Kidney (tissue), 14 donors: ENCODE data around the gene CENPX. TPM values are rescaled to one million over a fixed set of nuclear protein-coding genes. Genes with fewer than 3 reads are reported as not detected.

Experiments
- DNase-seq, 5 donors: peaks; one replicate each; pipeline ENCODE4 v3.0.0-alpha.2; 2013 to 2020
- FAIRE-seq: peaks from 2 replicates; lab custom pipeline; 2012; peaks lifted over from hg19 to GRCh38; lab: Jason Lieb, UNC
- H3K27ac ChIP-seq, 2 donors: one replicate each; pipeline ENCODE4 v1.7.0; 2013; ENCODE audit warnings: low read depth in 2 of 2, low read length in 2 of 2, inconsistent platforms in 1 of 2
- H3K27me3 ChIP-seq: one replicate; pipeline ENCODE4 v1.7.1; 2013; ENCODE audit warnings: low read length, inconsistent platforms; ENCODE audit not compliant: control insufficient read depth, insufficient read depth
- H3K36me3 ChIP-seq, 3 donors: one replicate each; pipeline versions ENCODE4 v1.7.0 to v1.7.1; 2013; ENCODE audit warnings: low read length in 3 of 3, control low read depth in 1 of 3, inconsistent platforms in 1 of 3; ENCODE audit not compliant: insufficient read depth in 3 of 3, control insufficient read depth in 2 of 3
- H3K4me1 ChIP-seq, 3 donors: one replicate each; pipeline versions ENCODE4 v1.7.0 to v1.7.1; 2013; ENCODE audit warnings: low read length in 3 of 3, inconsistent platforms in 1 of 3, low read depth in 1 of 3; ENCODE audit not compliant: control insufficient read depth in 2 of 3, insufficient read depth in 2 of 3
- H3K4me3 ChIP-seq, 3 donors: one replicate each; pipeline versions ENCODE4 v1.7.0 to v1.8.1; 2013; ENCODE audit warnings: low read length in 3 of 3, control low read depth in 1 of 3, inconsistent platforms in 1 of 3
- H3K9ac ChIP-seq, 3 donors: one replicate each; pipeline versions ENCODE4 v1.7.0 to v1.7.1; 2013; ENCODE audit warnings: low read length in 3 of 3, control low read depth in 1 of 3, inconsistent platforms in 1 of 3
- H3K9me3 ChIP-seq, 3 donors: one replicate each; pipeline versions ENCODE4 v1.7.0 to v1.7.1; 2013; ENCODE audit warnings: low read length in 3 of 3, control low read depth in 1 of 3, inconsistent platforms in 1 of 3; ENCODE audit not compliant: control insufficient read depth in 2 of 3, insufficient read depth in 1 of 3
- intact Hi-C: fragments of 100-400 bp; cut with DNase I; formaldehyde crosslinking; loops from one replicate; pipeline ENCODE4 v1.11.1; 2022
- polyA plus RNA-seq: library from polyadenylated mRNA; stranded (reverse); fragments of 350-450 nt; fragmentation: Illumina TruSeq; extraction: RNeasy Lipid Tissue Mini Kit (QIAGEN cat#74804); gene quantifications from one replicate; pipeline ENCODE4 v1.2.3, GENCODE V29; 2014; ENCODE audit warnings: low read depth, low replicate concordance; ENCODE audit not compliant: insufficient read depth
- total RNA-seq: library from RNA; stranded (reverse); fragmentation: NEBNext Ultra II Directional; extraction: Animal tissue kit (Norgen Biotek cat#: 25700); gene quantifications from one replicate; pipeline ENCODE4 v1.2.1, GENCODE V29; 2021
- TF ChIP-seq, protein P1 (sequence below): IDR thresholded peaks from 3 replicates; pipeline ENCODE4 v1.5.1; 2012; ENCODE audit warnings: mild to moderate bottlenecking, moderate library complexity, borderline replicate concordance; ENCODE audit not compliant: insufficient read depth; ENCODE audit errors: extremely low read depth
- donor health status: control.
- donor health status: control.
- donor health status: control.
- donor health status: control.
- donor health status: control.
- donor health status: DM: yes; HTN: yes; CAD: no.
- donor health status: Normal renal cell carcinoma (clear cell type).

Gene CENPX
- total and polyA plus RNA-seq, 2 donors from 2014 or later = 36.9 to 93.2 TPM

DNA sequence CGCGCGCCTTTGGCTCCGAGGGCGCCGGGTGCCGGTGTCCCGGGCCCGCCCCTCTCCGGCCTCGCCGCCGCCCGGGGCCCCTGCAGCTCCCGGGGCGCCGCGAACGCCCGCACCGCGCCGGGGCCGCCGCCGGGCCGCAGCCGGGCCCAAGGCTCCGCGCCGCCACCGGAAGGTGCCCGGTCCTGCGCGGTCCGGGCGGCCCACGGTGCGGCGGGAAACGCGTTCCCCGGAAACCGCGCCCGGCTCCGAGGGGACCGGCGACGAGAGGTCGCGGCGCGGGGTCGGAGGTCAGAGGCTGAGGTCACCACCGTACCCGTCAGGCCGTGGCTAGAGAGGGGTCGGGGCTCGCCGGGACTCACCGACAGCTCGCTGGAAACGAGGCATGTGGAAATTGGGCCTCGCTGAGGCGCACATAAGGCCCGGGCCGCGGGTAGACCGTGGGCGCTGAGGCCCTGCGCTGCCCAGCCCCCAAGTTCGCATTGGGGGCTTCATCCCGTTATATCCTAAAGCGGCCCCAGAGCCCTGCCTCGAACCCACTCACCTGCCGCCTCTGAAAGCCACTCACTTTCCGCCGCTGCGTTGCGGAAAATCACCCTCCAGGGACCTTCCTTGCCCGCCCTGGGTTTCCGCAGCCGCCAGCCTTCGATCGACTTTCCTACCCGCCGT is 43.1 kb upstream of the CENPX start, which contains the start of gene DUS1L:
Gene DUS1L, minus strand, starts transcription at position 167 of the 666 bp plus-strand sequence. CDS start 745 bp downstream, outside the sequence.
- Histone ChIP-seq H3K9me3 (no peaks in the 10 kb centered on the region), H3K4me1 (peaks cover 0 to 18% (median 11%) of the 10 kb centered on the region in 3 donors), H3K27ac (peak within 1 kb of the TSS; percentile 81 to 82), H3K4me3 (peak within 1 kb of the TSS; percentile 58 to 67 (median 60)), H3K36me3 (peaks cover 0 to 14% (median 2%) of the 10 kb centered on the region in 3 donors), H3K9ac (peak within 1 kb of the TSS in 2 of 3 donors; percentile 77), H3K27me3 (no peaks in the 10 kb centered on the region)
- FAIRE-seq = no peak
- TF ChIP-seq, protein P1, sequence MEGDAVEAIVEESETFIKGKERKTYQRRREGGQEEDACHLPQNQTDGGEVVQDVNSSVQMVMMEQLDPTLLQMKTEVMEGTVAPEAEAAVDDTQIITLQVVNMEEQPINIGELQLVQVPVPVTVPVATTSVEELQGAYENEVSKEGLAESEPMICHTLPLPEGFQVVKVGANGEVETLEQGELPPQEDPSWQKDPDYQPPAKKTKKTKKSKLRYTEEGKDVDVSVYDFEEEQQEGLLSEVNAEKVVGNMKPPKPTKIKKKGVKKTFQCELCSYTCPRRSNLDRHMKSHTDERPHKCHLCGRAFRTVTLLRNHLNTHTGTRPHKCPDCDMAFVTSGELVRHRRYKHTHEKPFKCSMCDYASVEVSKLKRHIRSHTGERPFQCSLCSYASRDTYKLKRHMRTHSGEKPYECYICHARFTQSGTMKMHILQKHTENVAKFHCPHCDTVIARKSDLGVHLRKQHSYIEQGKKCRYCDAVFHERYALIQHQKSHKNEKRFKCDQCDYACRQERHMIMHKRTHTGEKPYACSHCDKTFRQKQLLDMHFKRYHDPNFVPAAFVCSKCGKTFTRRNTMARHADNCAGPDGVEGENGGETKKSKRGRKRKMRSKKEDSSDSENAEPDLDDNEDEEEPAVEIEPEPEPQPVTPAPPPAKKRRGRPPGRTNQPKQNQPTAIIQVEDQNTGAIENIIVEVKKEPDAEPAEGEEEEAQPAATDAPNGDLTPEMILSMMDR = peak; percentile 15
- intact Hi-C loops = no loop called here
- peak in 4 of 5 donors; percentile 33 to 91 (median 71) for DNase-seq

DNA sequence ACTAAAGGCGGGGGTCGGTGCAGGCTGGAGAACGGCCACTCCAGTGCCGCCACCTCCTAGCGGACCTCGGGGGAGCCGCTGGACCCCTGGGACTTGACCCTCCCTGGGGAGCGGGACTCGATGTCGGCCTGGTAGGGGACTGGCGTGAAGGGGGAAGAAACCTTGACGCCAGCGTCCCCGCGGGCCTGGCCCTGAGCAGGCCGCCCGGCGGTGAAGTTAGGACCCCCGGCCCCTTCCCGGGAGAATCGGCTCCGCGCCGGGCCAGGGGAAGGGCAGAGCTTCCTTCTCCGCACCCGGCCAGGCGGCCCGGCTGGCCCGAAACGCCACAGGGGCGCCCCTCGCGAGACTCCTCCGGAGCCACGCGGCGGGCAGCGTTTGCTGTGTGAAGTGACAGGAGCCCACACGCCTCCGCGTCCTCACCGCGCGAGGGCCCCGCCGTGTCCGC is 42.5 kb upstream of the CENPX start:
- peak in 1 of 5 donors; percentile 32 for DNase-seq
- TF ChIP-seq, protein P1 = no peak
- Histone ChIP-seq H3K27me3 (no peaks in the 10 kb centered on the region), H3K36me3 (peaks cover 0 to 18% (median 4%) of the 10 kb centered on the region in 3 donors), H3K4me3 (peak overlapping the region; percentile 30 to 65 (median 56)), H3K27ac (no peak overlapping the region), H3K4me1 (peaks cover 0 to 18% (median 11%) of the 10 kb centered on the region in 3 donors), H3K9ac (peak overlapping the region in 2 of 3 donors; percentile 75 to 77), H3K9me3 (no peaks in the 10 kb centered on the region)
- intact Hi-C loops = no loop called here
- no peak for FAIRE-seq

DNA sequence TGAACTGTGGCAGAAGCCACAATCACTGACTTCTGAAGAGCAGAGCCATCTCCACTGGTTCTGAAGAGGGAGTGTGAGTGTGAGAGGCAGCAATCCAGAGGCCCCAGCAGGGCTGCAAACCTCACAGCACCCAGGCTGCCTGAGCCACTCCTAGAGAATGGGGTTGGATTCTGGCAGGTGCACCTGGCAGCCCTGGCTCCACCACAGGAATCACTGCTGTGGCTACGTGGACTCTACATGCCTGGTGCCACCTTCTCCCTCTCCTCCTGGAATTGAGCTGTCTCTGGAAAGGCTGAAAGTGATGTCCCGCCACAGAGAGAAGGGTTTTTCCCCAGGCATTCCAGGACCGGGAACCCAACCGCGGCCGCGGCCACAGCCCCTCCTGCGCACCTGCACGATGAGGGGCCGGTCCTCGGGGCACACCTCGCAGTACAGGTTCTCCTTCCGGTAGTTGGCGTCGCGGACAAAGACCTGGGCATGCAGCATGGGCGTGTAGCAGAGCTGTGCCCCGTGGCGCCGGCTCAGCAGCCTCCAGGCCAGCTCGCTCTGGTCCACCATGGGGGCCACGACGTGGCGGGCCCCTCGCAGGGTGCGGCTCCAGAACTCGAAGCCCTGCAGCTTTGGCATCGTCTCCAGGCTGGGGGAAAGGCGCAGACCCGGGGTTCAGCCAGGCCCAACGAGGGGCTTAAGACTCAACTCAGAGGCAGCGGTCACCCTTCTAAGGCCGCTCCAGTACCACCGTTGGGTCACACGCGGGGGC is 41.9 kb upstream of the CENPX start:
- Histone ChIP-seq H3K4me1 (peaks cover 0 to 18% (median 11%) of the 10 kb centered on the region in 3 donors), H3K9me3 (no peaks in the 10 kb centered on the region), H3K27me3 (no peaks in the 10 kb centered on the region), H3K4me3 (peak overlapping the region; percentile 30 to 65 (median 56)), H3K27ac (no peak overlapping the region), H3K9ac (peak overlapping the region in 2 of 3 donors; percentile 75 to 77), H3K36me3 (peaks cover 0 to 18% (median 4%) of the 10 kb centered on the region in 3 donors)
- intact Hi-C loops = no loop called here
- TF ChIP-seq, protein P1 = no peak
- DNase-seq = no peak
- FAIRE-seq = no peak
